HepG2 (cell line): ENCODE measurements around the gene ABCB6. TPM values are rescaled to one million over a fixed set of nuclear protein-coding genes. Genes with fewer than 3 reads are reported as not detected.

Experiments used
- BRD4 ChIP-seq: sonication (generic); formaldehyde crosslinking; IDR thresholded peaks from 2 replicates; pipeline ENCODE4 v1.4.0; 2020; ENCODE audit warnings: missing genetic modification reagents
- CEBPG ChIP-seq: IDR thresholded peaks from 2 replicates; pipeline ENCODE4 v1.6.1; 2016
- CREM ChIP-seq, 2 experiments: sonication (generic) in 1 of 2; formaldehyde crosslinking in 1 of 2; IDR thresholded peaks; 2 replicates each; pipeline versions ENCODE4 v1.4.0 to v1.6.1; 2016 to 2020; ENCODE audit warnings: antibody characterized with exemption in 1 of 2, mild to moderate bottlenecking in 1 of 2, missing genetic modification reagents in 1 of 2
- FOXP1 ChIP-seq, 2 experiments: fragments of 450-650 bp in 1 of 2; IDR thresholded peaks; 2 replicates each; pipeline ENCODE4 v1.6.1; 2017 to 2018; ENCODE audit warnings: antibody characterized with exemption in 1 of 2
- GFI1 ChIP-seq: sonication (generic); formaldehyde crosslinking; IDR thresholded peaks from 2 replicates; pipeline ENCODE4 v1.5.0; 2020; ENCODE audit warnings: missing genetic modification reagents, mild to moderate bottlenecking, borderline replicate concordance
- HNRNPH1 ChIP-seq: fragments of 200-400 bp; formaldehyde crosslinking; optimal IDR thresholded peaks from 2 replicates; pipeline ENCODE3; 2017; ENCODE audit warnings: mild to moderate bottlenecking, low read depth, low read length
- MYC ChIP-seq: sonication (generic); formaldehyde crosslinking; IDR thresholded peaks from 2 replicates; pipeline ENCODE4 v1.9.0; 2021; ENCODE audit warnings: missing genetic modification reagents, borderline replicate concordance
- PLRG1 ChIP-seq: fragments of 450-650 bp; conservative IDR thresholded peaks from 2 replicates; pipeline ENCODE4 v1.6.1; 2016
- SALL1 ChIP-seq: sonication (generic); formaldehyde crosslinking; IDR thresholded peaks from 2 replicates; pipeline ENCODE4 v1.8.0; 2022; ENCODE audit warnings: mild to moderate bottlenecking, missing genetic modification reagents
- YY1 ChIP-seq: IDR thresholded peaks from 2 replicates; pipeline ENCODE4 v1.6.1; 2011; ENCODE audit warnings: low read length, low read depth, moderate library complexity, mild to moderate bottlenecking; ENCODE audit not compliant: insufficient read depth, insufficient replicate concordance
- ZC3H13 ChIP-seq: sonication (generic); formaldehyde crosslinking; IDR thresholded peaks from 2 replicates; pipeline ENCODE4 v1.8.1; 2023; ENCODE audit warnings: mild to moderate bottlenecking, missing genetic modification reagents, moderate library complexity
- ZNF260 ChIP-seq: sonication (generic); formaldehyde crosslinking; IDR thresholded peaks from 2 replicates; pipeline ENCODE4 v1.4.0; 2020; ENCODE audit warnings: missing genetic modification reagents, low read depth, mild to moderate bottlenecking, borderline replicate concordance
- ZNF335 ChIP-seq: sonication (generic); formaldehyde crosslinking; IDR thresholded peaks from 2 replicates; pipeline ENCODE4 v1.4.0; 2020; ENCODE audit warnings: missing genetic modification reagents
- ZNF337 ChIP-seq: sonication (generic); formaldehyde crosslinking; IDR thresholded peaks from 2 replicates; pipeline ENCODE4 v1.5.1; 2020; ENCODE audit warnings: missing genetic modification reagents, low read depth, mild to moderate bottlenecking, borderline replicate concordance
- ZNF33B ChIP-seq: sonication (generic); formaldehyde crosslinking; IDR thresholded peaks from 2 replicates; pipeline ENCODE4 v1.5.1; 2020; ENCODE audit warnings: mild to moderate bottlenecking, missing genetic modification reagents
- ZNF790 ChIP-seq: sonication (generic); formaldehyde crosslinking; IDR thresholded peaks from 2 replicates; pipeline ENCODE4 v1.8.0; 2022; ENCODE audit warnings: missing genetic modification reagents, mild to moderate bottlenecking, borderline replicate concordance
- ZNF883 ChIP-seq: sonication (generic); formaldehyde crosslinking; IDR thresholded peaks from 2 replicates; pipeline ENCODE4 v1.5.1; 2020; ENCODE audit warnings: mild to moderate bottlenecking, missing genetic modification reagents; ENCODE audit errors: not compliant biosample characterization
- polyA plus RNA-seq, 8 experiments: library from polyadenylated mRNA; depleted of rRNA in 3 of 8; stranded (reverse) in 7 of 8; unstranded in 1 of 8; fragments of >200 nt; fragmentation: Illumina TruSeq in 4 of 8; extraction: Trizol in 4 of 8; gene quantifications; 2 replicates each; pipeline versions ENCODE4 v1.2.1 to v1.2.3, GENCODE V29; 2011 to 2016; ENCODE audit warnings: low read depth in 4 of 8, missing spikeins in 1 of 8, mixed read lengths in 1 of 8; ENCODE audit not compliant: insufficient read depth in 1 of 8
- total RNA-seq, 5 experiments: library from RNA; depleted of rRNA; stranded (reverse); fragments of >200 nt; fragmentation: Illumina TruSeq; extraction: Trizol; gene quantifications; 2 replicates each; pipeline ENCODE4 v1.2.3, GENCODE V29; 2016; ENCODE audit warnings: low read depth in 1 of 5
- TF ChIP-seq, protein P1 (sequence below), 2 experiments: sonication (generic) in 1 of 2; formaldehyde crosslinking in 1 of 2; IDR thresholded peaks; 2 replicates each; pipeline versions ENCODE4 v1.6.1 to v1.9.0; 2014 to 2022; ENCODE audit warnings: antibody characterized with exemption in 1 of 2, borderline replicate concordance in 1 of 2, inconsistent platforms in 1 of 2, low read depth in 1 of 2, missing genetic modification reagents in 1 of 2
- TF ChIP-seq, protein P2 (sequence below): fragments of 450-650 bp; IDR thresholded peaks from 2 replicates; pipeline ENCODE4 v1.6.1; 2017

ABCB6 gene
- total and polyA plus RNA-seq, 2 of the 13 experiments (the other 11 are each of a cell fraction or from before 2014, with no cell fraction given): 91.1 to 137 TPM

DNA sequence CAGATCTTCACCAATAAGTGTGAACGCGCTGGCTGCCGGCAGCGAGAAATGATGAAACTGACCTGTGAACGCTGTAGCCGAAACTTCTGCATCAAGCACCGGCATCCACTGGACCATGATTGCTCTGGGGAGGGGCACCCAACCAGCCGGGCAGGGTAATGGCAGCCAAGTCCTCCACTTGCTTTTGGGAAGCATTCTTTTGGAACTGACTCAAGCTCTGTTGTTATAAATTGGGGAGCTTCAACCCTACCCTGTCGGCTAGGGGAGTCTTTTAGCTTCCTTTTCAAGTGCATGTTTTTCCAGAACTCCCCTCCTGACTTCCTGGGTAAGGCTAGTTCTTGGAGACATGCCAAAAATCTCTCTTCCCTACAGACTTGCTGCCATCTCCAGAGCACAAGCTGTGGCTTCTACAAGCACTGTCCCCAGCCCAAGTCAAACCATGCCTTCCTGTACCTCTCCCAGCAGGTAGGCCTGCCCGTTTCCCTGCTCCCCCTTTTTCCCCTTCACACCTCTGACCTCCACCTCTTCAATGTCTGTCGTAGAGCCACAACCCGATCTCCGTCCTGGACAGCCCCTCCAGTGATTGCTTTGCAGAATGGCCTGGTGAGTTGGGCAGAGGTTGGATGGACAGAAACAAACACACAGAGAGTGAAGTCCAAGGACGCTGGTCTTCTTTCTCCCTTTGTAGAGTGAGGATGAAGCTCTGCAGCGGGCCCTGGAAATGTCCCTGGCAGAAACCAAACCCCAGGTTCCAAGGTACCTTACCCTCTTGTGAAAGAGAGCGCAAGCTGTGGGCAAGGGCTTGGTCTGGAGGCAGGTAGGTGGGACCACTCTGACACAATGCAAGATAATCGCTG, 10.6 kb downstream of the ABCB6 start (continued):
- TF ChIP-seq SALL1 (CRISPR knock-in tag): peak; percentile 91
- no peak for TF ChIP-seq ZNF883 (CRISPR knock-in tag)
- TF ChIP-seq, protein P1, sequence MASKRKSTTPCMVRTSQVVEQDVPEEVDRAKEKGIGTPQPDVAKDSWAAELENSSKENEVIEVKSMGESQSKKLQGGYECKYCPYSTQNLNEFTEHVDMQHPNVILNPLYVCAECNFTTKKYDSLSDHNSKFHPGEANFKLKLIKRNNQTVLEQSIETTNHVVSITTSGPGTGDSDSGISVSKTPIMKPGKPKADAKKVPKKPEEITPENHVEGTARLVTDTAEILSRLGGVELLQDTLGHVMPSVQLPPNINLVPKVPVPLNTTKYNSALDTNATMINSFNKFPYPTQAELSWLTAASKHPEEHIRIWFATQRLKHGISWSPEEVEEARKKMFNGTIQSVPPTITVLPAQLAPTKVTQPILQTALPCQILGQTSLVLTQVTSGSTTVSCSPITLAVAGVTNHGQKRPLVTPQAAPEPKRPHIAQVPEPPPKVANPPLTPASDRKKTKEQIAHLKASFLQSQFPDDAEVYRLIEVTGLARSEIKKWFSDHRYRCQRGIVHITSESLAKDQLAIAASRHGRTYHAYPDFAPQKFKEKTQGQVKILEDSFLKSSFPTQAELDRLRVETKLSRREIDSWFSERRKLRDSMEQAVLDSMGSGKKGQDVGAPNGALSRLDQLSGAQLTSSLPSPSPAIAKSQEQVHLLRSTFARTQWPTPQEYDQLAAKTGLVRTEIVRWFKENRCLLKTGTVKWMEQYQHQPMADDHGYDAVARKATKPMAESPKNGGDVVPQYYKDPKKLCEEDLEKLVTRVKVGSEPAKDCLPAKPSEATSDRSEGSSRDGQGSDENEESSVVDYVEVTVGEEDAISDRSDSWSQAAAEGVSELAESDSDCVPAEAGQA (IDR thresholded peaks at IDR 0.05; ENCODE audit: low read depth): no peak
- TF ChIP-seq, protein P1 (CRISPR knock-in tag; IDR thresholded peaks at IDR 0.05; ENCODE audit: borderline replicate concordance): no peak
- peak; percentile 73; the same call in 1 of the 2 replicates for TF ChIP-seq CEBPG (CRISPR knock-in tag)
- no peak for TF ChIP-seq BRD4 (CRISPR knock-in tag)
- TF ChIP-seq MYC: 0 out of 2 replicates have a peak, but pooled peaks have one; percentile 54
- TF ChIP-seq ZNF335: 0 out of 2 replicates have a peak, but pooled peaks have one; percentile 40
- peak; percentile 66; the same call in 1 of the 2 replicates for TF ChIP-seq CREM (IDR thresholded peaks at IDR 0.05)
- TF ChIP-seq CREM (CRISPR knock-in tag; IDR thresholded peaks at IDR 0.05): no peak
- no peak for TF ChIP-seq YY1
- no peak for TF ChIP-seq FOXP1 (IDR thresholded peaks at IDR 0.05)
- peak; percentile 65 for TF ChIP-seq FOXP1 (CRISPR knock-in tag; IDR thresholded peaks at IDR 0.05)
- TF ChIP-seq PLRG1: no peak
- no peak for TF ChIP-seq ZNF260 (CRISPR knock-in tag)
- TF ChIP-seq ZNF790 (CRISPR knock-in tag): no peak
- peak; percentile 75 for TF ChIP-seq HNRNPH1
- TF ChIP-seq, protein P2, sequence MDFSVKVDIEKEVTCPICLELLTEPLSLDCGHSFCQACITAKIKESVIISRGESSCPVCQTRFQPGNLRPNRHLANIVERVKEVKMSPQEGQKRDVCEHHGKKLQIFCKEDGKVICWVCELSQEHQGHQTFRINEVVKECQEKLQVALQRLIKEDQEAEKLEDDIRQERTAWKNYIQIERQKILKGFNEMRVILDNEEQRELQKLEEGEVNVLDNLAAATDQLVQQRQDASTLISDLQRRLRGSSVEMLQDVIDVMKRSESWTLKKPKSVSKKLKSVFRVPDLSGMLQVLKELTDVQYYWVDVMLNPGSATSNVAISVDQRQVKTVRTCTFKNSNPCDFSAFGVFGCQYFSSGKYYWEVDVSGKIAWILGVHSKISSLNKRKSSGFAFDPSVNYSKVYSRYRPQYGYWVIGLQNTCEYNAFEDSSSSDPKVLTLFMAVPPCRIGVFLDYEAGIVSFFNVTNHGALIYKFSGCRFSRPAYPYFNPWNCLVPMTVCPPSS: no peak
- peak; percentile 68; the same call in 1 of the 2 replicates for TF ChIP-seq ZC3H13 (CRISPR knock-in tag)
- TF ChIP-seq GFI1: peak; percentile 75; the same call in 1 of the 2 replicates
- TF ChIP-seq ZNF33B (CRISPR knock-in tag): no peak
- TF ChIP-seq ZNF337 (CRISPR knock-in tag): peak; percentile 80
